H54 (cell line): Measurements from ENCODE around the gene STUM.
"Not testable (repeated sequence)": the region's sequence is repeated elsewhere in the genome, so short reads cannot be mapped to it uniquely, and the experiment has no call there.

Experiments used
- DNase-seq: peaks from one replicate; pipeline ENCODE4 v3.0.0; 2011; ENCODE audit warnings: low spot score, mixed read lengths; ENCODE audit not compliant: insufficient read length
- FAIRE-seq: peaks from 3 replicates; lab custom pipeline; 2011; peaks lifted over from hg19 to GRCh38; lab: Jason Lieb, UNC
- POLR2A ChIP-seq: IDR thresholded peaks from 2 replicates; pipeline ENCODE4 v1.6.1; 2011; ENCODE audit warnings: low read depth, mild to moderate bottlenecking, low read length

Gene STUM, protein sequence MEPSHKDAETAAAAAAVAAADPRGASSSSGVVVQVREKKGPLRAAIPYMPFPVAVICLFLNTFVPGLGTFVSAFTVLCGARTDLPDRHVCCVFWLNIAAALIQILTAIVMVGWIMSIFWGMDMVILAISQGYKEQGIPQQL

DNA sequence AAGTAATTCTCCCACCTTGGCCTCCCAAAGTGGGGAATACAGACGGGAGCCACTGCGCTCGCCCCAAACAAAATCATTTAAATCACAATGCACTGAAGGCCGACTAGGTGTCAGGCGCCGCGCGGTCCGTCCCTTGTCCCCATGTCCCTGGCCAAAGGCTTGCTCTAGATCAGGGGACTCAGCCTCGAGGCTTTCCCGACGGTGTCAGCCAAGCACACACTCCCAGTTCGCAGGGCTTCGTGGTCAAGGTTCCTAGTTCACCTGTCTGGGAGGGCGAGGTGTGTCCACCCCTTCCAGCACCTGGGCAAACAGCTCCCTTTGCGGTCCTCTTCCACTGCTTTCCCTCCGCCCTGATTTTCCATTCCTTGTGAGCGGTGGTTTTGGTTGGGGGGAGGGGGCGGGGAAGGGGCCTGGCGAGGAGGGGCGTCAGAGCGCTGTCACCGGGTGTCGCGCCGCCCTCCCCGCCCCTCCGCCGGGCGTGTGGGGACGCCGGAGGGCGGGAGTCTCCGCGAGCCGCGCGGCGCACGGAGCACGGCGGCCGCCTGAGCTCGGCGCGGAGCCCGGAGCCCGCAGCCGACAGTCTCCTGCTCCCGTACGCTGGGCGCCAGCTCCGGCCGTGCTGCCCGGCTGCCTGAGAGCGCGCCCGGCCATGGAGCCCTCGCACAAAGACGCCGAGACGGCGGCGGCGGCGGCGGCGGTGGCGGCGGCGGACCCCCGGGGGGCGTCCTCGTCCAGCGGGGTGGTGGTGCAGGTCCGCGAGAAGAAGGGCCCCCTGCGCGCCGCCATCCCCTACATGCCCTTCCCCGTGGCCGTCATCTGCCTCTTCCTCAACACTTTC, at the start of gene STUM:
Gene STUM (plus strand): TSS at position 509 of the 838 bp plus-strand sequence. CDS start 141 bp downstream, at position 650.
- DNase-seq = no peak
- no peak for FAIRE-seq
- TF ChIP-seq POLR2A = no peak

GRCh38 chr1:226499699-226500098, 48.9 kb upstream of the STUM start:
- not testable (repeated sequence) for DNase-seq, FAIRE-seq

DNA sequence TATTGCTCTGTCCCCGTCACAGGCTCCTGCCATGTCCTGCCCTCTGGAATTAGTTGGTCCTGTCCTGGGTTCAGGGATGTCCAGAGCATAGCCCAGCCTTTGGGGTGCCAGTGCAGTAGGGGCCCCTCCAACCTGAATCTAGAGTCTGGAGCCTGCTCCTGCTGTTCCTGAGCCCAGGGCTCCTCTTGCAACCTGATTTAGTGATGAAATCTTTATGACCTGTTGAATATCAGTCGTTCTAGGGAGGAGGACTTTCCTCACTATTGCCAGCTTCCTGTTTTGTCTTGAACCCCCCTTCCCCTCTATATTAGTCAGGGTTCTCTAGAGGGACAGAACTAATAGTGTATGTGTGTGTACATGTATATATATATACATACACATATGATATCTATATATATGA, 42.5 kb upstream of the STUM start:
- FAIRE-seq (no peak), DNase-seq (no peak)
- TF ChIP-seq POLR2A = no peak

DNA sequence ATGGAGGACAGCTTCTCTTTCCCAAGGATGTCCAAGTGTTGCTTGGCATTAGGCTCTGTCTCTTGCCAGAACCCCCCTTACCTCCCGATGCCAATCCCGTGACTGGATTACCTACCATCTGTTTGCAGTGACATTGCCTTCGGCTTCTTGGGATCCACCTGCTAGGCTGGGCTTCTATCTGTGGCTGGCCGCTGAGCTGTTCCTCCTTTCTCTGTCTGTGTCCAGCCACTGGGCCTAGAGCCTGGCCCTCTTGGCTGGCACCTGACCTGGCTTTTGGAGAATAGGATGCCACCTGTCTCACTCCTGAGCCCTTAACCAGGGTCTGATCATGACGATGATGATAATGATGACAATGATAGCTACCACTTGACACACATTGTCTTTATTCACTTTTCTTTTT, 41.6 kb upstream of the STUM start:
- DNase-seq = no peak
- TF ChIP-seq POLR2A = no peak
- FAIRE-seq = no peak

GRCh38 chr1:226510453-226510852, 38.1 kb upstream of the STUM start:
- no peak for FAIRE-seq

GRCh38 chr1:226511296-226511695, 37.3 kb upstream of the STUM start:
- DNase-seq = no peak
- no peak for TF ChIP-seq POLR2A
- no peak for FAIRE-seq

More at GRCh38 chr1:226510453-226510852, 38.1 kb upstream of the STUM start:
- no peak for TF ChIP-seq POLR2A
- no peak for DNase-seq

GRCh38 chr1:226512076-226512728, 36.4 kb upstream of the STUM start:
- DNase-seq (no peak), FAIRE-seq (no peak)
- no peak for TF ChIP-seq POLR2A

GRCh38 chr1:226518375-226518774, 30.2 kb upstream of the STUM start:
- FAIRE-seq (no peak), DNase-seq (no peak)
- TF ChIP-seq POLR2A = no peak

GRCh38 chr1:226519135-226519534, 29.4 kb upstream of the STUM start:
- DNase-seq (no peak), FAIRE-seq (no peak)
- no peak for TF ChIP-seq POLR2A

DNA sequence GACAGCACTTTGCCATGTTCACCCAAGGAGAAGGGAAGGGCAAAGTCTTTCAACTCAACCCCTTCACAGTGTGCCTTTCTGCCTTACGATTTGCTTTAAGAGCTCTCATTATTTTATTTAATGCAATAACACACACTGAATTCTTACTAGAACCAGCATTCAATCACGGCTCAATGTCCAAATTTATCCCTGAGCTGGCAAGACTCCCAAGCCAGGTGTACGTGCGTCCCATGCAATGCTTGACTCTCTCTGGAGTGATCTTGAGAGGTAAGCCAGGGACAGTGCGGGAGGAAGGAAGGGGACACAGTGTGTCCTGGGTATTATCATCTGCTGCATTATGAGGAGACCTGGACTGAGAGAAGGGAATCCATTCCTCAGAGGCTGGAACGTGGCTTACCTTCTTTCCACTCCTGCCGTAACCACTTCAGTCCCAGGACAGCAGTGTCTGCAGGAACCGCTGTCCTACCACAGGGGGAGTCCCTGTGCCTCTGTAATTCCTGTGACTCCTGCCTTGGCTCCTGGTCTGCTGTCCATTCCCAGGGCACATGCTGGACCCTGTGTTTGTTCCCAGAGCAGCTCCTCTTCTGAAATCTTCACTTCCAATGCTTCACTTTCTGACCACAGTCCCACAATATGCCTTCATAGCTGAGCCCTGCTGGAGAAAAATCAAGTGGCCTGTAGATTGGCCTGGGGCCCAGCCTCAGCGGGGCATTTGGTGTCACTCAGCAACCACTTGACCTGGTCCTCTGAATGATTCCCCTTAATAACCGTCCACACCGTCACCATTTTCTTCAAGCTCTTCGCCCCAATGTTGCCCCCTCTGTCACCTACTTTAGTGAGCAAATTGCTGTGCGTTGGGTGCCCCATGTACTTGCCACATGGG, 28.6 kb upstream of the STUM start:
- DNase-seq (no peak), FAIRE-seq (no peak)
- TF ChIP-seq POLR2A = no peak

DNA sequence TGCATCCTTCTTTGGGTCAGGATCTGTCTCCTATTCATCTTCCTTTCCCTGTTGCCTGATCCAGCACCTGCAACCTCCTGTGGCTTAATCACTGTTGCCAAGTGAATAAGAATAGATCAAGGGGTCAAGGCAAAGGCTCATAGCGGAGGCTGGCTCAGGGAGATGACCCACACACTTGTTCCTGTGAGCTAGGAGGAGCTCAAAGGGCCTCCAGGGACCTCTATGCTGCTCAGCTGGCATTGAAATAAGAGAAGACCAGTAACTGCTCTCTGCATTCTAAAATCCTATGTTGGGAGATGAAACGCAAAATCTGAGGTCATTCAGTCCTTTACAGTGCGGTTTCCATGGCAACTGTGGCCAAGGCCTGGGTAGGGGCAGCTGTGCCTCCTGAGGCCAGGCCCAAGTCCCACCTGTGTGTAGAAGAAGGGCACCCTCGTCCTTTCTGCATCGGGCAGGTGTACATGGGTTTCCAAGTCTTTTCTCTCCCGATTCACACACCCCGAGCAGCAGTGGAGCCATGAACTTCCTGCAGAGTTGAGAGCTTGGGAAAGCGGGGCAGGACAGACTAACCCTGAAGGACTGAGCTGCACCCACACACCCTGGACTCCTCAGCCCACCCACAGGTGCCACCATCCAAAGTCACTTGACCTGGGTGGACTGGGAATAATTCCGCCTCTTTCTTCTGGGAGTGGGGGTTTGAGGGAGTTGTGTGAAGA, 27.8 kb upstream of the STUM start:
- TF ChIP-seq POLR2A = no peak
- no peak for DNase-seq
- no peak for FAIRE-seq

DNA sequence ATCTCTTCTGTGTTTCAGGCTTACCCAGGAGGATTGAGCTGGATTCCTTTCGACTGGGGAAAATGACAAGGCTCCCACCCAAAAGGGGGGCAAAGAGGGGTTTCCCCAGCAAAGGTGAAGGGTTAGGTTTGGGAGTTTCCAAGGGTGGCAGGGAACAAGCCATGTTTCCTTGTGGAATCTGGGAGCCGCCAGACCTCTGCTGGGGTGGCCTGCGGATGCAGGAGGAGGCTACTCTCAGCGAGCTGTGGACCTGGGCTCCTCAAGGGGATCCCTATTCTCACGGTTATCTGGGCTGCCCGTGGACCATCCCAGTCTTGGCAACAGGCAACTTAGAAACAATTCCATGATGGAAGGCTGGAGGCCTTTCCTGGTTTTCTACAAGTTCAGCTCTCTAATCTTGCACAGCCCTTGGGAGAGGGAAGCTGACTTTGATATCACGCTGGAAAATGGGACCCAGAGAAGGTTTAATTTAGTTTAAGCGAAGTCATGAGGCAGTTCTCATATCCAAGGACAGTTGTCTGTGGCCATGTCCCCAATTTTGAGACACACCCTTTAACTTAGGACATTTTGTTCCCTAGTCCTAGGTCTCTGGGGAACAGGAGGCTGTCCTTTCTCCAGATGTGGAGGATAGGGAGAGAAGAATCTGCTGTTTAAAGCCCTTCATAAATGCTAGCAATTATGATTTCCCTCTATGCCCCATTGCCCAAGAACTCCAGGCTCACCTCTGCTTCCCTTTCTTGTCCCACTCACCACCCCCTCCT, 24.7 kb upstream of the STUM start:
- DNase-seq = no peak
- FAIRE-seq = no peak
- TF ChIP-seq POLR2A = no peak

GRCh38 chr1:226524547-226524946, 24.0 kb upstream of the STUM start:
- FAIRE-seq = no peak
- no peak for TF ChIP-seq POLR2A

More at GRCh38 chr1:226524547-226524946, 24.0 kb upstream of the STUM start:
- no peak for DNase-seq
